Neural cell (in vitro differentiated cells): Measurements from ENCODE around the gene PTPRB.

Experiments
- EP300 ChIP-seq: fragments of 450-650 bp; conservative IDR thresholded peaks from 2 replicates; pipeline ENCODE4 v1.6.1; 2014; ENCODE audit warnings: antibody characterized with exemption, mild to moderate bottlenecking, moderate library complexity; ENCODE audit not compliant: poor library complexity, severe bottlenecking
- EZH2 ChIP-seq: fragments of 200-600, 300-800 bp; shearing (Covaris generic), sonication (generic); IDR thresholded peaks from 2 replicates; pipeline ENCODE4 v1.6.1; 2014; ENCODE audit warnings: antibody characterized with exemption, low read length, borderline replicate concordance, mild to moderate bottlenecking; ENCODE audit not compliant: insufficient read depth, poor library complexity, severe bottlenecking
- POLR2AphosphoS5 ChIP-seq: IDR thresholded peaks from 2 replicates; pipeline ENCODE4 v1.6.1; 2012
- RAD21 ChIP-seq: fragments of 450-650 bp; conservative IDR thresholded peaks from 2 replicates; pipeline ENCODE4 v1.6.1; 2014; ENCODE audit warnings: antibody characterized with exemption, mild to moderate bottlenecking, moderate library complexity
- TF ChIP-seq, protein P1 (sequence below): fragments of 450-650 bp; IDR thresholded peaks from 2 replicates; pipeline ENCODE4 v1.5.1; 2014; ENCODE audit warnings: antibody characterized with exemption, mild to moderate bottlenecking, moderate library complexity; ENCODE audit not compliant: poor library complexity, severe bottlenecking

DNA sequence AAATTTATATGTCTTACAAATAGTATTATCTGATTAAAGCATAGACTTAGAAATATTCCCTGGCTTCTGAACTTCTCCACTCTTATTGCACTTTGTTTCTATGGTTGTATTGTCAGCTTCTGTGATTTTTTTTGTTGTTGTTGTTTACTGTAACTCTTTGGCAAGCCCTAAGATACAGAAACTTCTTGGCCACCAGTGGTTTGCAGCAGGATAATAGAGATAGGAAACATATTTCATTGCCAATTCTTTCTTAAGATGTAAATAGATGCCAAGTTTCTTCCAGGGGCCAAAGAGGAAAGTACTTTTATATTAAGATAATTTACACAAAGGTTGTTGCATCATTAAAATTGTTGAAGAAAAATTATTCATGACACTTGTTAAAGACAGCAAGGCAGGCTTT is 123.8 kb downstream of the PTPRB start:
- TF ChIP-seq, protein P1, sequence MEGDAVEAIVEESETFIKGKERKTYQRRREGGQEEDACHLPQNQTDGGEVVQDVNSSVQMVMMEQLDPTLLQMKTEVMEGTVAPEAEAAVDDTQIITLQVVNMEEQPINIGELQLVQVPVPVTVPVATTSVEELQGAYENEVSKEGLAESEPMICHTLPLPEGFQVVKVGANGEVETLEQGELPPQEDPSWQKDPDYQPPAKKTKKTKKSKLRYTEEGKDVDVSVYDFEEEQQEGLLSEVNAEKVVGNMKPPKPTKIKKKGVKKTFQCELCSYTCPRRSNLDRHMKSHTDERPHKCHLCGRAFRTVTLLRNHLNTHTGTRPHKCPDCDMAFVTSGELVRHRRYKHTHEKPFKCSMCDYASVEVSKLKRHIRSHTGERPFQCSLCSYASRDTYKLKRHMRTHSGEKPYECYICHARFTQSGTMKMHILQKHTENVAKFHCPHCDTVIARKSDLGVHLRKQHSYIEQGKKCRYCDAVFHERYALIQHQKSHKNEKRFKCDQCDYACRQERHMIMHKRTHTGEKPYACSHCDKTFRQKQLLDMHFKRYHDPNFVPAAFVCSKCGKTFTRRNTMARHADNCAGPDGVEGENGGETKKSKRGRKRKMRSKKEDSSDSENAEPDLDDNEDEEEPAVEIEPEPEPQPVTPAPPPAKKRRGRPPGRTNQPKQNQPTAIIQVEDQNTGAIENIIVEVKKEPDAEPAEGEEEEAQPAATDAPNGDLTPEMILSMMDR: no peak
- TF ChIP-seq RAD21 (no peak), EP300 (no peak), POLR2AphosphoS5 (no peak), EZH2 (no peak)
